Smooth muscle cell (in vitro differentiated cells): ENCODE measurements around the gene STARD13. TPM values are rescaled to one million over a fixed set of nuclear protein-coding genes. Genes with fewer than 3 reads are reported as not detected.

Experiments
- DNase-seq: peaks from one replicate; lab custom pipeline; 2025; ENCODE audit not compliant: unreplicated experiment; lab: John Stamatoyannopoulos, UW
- H2AFZ ChIP-seq: fragments of 200-600 bp; sonication (generic); 2 replicates; pipeline ENCODE4 v1.6.0; 2016; ENCODE audit warnings: antibody characterized with exemption, low read depth, mild to moderate bottlenecking
- H3F3A ChIP-seq: fragments of 200-600 bp; sonication (generic); 2 replicates; pipeline ENCODE4 v1.6.0; 2017; ENCODE audit warnings: antibody characterized with exemption, low read depth
- H3K27ac ChIP-seq: fragments of 200-600 bp; sonication (generic); 2 replicates; pipeline ENCODE4 v1.5.1; 2016; ENCODE audit warnings: low read depth, mild to moderate bottlenecking
- H3K27me3 ChIP-seq: fragments of 200-600 bp; sonication (generic); 2 replicates; pipeline ENCODE4 v1.6.1; 2016; ENCODE audit warnings: low read depth, mild to moderate bottlenecking
- H3K36me3 ChIP-seq: fragments of 200-600 bp; sonication (generic); 2 replicates; pipeline ENCODE4 v1.5.1; 2016; ENCODE audit warnings: low read depth
- H3K4me1 ChIP-seq: fragments of 200-600 bp; sonication (generic); 2 replicates; pipeline ENCODE4 v1.5.1; 2016; ENCODE audit warnings: low read depth
- H3K4me2 ChIP-seq: fragments of 200-600 bp; sonication (generic); 2 replicates; pipeline ENCODE4 v1.6.0; 2016; ENCODE audit warnings: mild to moderate bottlenecking
- H3K4me3 ChIP-seq: fragments of 200-600 bp; sonication (generic); 2 replicates; pipeline ENCODE4 v1.5.1; 2016; ENCODE audit warnings: mild to moderate bottlenecking
- H3K79me2 ChIP-seq: fragments of 200-600 bp; sonication (generic); 2 replicates; pipeline ENCODE4 v1.6.0; 2016; ENCODE audit warnings: low read depth, mild to moderate bottlenecking
- H3K9ac ChIP-seq: fragments of 200-600 bp; sonication (generic); 2 replicates; pipeline ENCODE4 v1.6.0; 2016; ENCODE audit warnings: low read depth
- H3K9me3 ChIP-seq: fragments of 200-600 bp; sonication (generic); replicated peaks from 2 replicates; pipeline ENCODE4 v1.5.1; 2016; ENCODE audit warnings: low read depth
- H4K20me1 ChIP-seq: fragments of 200-600 bp; sonication (generic); 2 replicates; pipeline ENCODE4 v1.6.0; 2016; ENCODE audit warnings: low read depth
- WGBS: methylation state at CpG from one replicate; pipeline ENCODE4 v1.1.7; 2016; ENCODE audit warnings: low lambda C conversion rate; 5-methylcytosine and 5-hydroxymethylcytosine counted together
- polyA plus RNA-seq: library from polyadenylated mRNA; unstranded; fragments of >200 nt; fragmentation: Nextera tagmentation; extraction: Ambion mirVana; gene quantifications from 2 replicates; pipeline ENCODE4 v1.2.1, GENCODE V29; 2016
- total RNA-seq: library from RNA; depleted of rRNA; stranded (reverse); fragments of >200 nt; gene quantifications from 2 replicates; pipeline ENCODE4 v1.2.3, GENCODE V29; 2014
- TF ChIP-seq, protein P1 (sequence below): fragments of 200-600 bp; sonication (generic); IDR thresholded peaks from 2 replicates; pipeline ENCODE4 v1.5.1; 2017; ENCODE audit warnings: borderline replicate concordance, mild to moderate bottlenecking, antibody characterized with exemption; ENCODE audit not compliant: insufficient read depth, poor library complexity, severe bottlenecking

The STARD13 gene
- total and polyA plus RNA-seq, 2 experiments from 2014 or later, result 12.4 to 18.8 TPM

- Histone ChIP-seq H3K36me3 (no peaks in the 10 kb centered on the region), H3K9ac (no peak overlapping the region), H3K4me2 (no peak overlapping the region), H3K79me2 (peaks cover 70% of the 10 kb centered on the region), H4K20me1 (no peaks in the 10 kb centered on the region), H3K4me3 (no peak overlapping the region), H3F3A (peaks cover 9% of the 10 kb centered on the region), H3K27me3 (no peaks in the 10 kb centered on the region), H3K4me1 (peaks cover 11% of the 10 kb centered on the region), H3K27ac (peak overlapping the region; percentile 99), H2AFZ (no peak overlapping the region), H3K9me3 (no peaks in the 10 kb centered on the region)
- TF ChIP-seq, protein P1, sequence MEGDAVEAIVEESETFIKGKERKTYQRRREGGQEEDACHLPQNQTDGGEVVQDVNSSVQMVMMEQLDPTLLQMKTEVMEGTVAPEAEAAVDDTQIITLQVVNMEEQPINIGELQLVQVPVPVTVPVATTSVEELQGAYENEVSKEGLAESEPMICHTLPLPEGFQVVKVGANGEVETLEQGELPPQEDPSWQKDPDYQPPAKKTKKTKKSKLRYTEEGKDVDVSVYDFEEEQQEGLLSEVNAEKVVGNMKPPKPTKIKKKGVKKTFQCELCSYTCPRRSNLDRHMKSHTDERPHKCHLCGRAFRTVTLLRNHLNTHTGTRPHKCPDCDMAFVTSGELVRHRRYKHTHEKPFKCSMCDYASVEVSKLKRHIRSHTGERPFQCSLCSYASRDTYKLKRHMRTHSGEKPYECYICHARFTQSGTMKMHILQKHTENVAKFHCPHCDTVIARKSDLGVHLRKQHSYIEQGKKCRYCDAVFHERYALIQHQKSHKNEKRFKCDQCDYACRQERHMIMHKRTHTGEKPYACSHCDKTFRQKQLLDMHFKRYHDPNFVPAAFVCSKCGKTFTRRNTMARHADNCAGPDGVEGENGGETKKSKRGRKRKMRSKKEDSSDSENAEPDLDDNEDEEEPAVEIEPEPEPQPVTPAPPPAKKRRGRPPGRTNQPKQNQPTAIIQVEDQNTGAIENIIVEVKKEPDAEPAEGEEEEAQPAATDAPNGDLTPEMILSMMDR, result no peak
- 96% methylated on average over 4 of the region's 4 CpGs for WGBS
- DNase-seq, result no peak
Observed at GRCh38 chr13:33277037-33277740, 8.4 kb downstream of the STARD13 start.

- Histone ChIP-seq H3K4me2 (no peak overlapping the region), H3K27me3 (no peaks in the 10 kb centered on the region), H2AFZ (no peak overlapping the region), H3F3A (peaks cover 9% of the 10 kb centered on the region), H3K4me3 (no peak overlapping the region), H4K20me1 (no peaks in the 10 kb centered on the region), H3K36me3 (no peaks in the 10 kb centered on the region), H3K9ac (no peak overlapping the region), H3K27ac (peak overlapping the region; percentile 99), H3K9me3 (no peaks in the 10 kb centered on the region), H3K4me1 (peaks cover 16% of the 10 kb centered on the region), H3K79me2 (peaks cover 70% of the 10 kb centered on the region)
- 77% methylated on average over 3 of the region's 3 CpGs for WGBS
- no peak for DNase-seq
- TF ChIP-seq, protein P1, result no peak
Observed at GRCh38 chr13:33276570-33276969, 9.0 kb downstream of the STARD13 start.

DNA sequence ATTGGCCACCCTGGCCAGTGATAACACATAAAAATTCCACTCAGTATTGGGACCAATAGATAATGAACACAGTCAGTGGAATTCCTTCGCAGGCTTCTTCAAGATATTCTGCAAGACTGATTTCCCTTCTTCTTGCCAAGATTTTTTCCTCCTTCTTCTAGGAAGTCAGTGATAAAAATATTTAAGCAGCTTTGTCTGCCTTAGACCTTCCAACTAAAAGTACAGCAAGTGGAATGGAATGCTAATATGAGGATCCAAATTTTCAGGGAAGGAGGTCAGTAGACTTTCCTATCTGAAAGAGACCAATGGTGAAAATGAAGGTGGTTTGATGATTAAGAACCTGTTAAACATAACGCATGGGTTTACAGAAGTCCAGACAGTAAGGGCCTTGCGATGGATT lies 9.6 kb downstream of the STARD13 start:
- WGBS, result 86% methylated on average over 3 of the region's 3 CpGs
- TF ChIP-seq, protein P1, result no peak

DNA sequence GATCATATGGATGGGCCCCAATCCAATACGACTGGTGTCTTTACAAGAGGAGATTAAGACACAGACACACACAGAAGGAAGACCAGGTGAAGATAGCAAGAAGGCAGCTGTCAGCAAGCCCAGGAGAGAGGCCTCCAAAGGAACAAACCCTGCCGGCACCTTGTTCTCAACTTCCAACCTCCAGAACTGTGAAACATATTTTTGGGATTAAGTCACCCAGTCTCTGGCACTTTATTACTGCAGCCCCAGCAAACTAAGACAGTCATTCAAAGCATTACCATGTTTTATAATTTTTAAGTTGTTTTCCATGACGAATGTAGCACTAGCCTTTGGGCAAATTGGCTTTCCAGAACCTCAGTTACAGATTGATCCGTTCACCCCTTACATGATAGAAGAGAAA lies 11.3 kb downstream of the STARD13 start:
- peak overlapping the region; percentile 57 for H3K27ac ChIP-seq
- H3F3A ChIP-seq, result no peaks in the 10 kb centered on the region
- peaks cover 91% of the 10 kb centered on the region for H3K79me2 ChIP-seq
- 47% methylated on average over 4 of the region's 4 CpGs for WGBS
- no peak for DNase-seq
- peaks cover 8% of the 10 kb centered on the region for H3K4me1 ChIP-seq
- H3K36me3 ChIP-seq, result no peaks in the 10 kb centered on the region
- H3K27me3 ChIP-seq, result no peaks in the 10 kb centered on the region
- H3K4me3 ChIP-seq, result no peak overlapping the region
- H3K9ac ChIP-seq, result no peak overlapping the region
- H4K20me1 ChIP-seq, result no peaks in the 10 kb centered on the region
- H3K9me3 ChIP-seq, result no peaks in the 10 kb centered on the region
- no peak overlapping the region for H2AFZ ChIP-seq
- peak overlapping the region; percentile 25 for H3K4me2 ChIP-seq
- TF ChIP-seq, protein P1, result no peak

More for the DNA sequence above, 9.6 kb downstream of the STARD13 start:
- H3K4me2 ChIP-seq, result no peak overlapping the region
- peaks cover 7% of the 10 kb centered on the region for H3F3A ChIP-seq
- DNase-seq, result no peak
- no peaks in the 10 kb centered on the region for H3K27me3 ChIP-seq
- H3K4me1 ChIP-seq, result peaks cover 16% of the 10 kb centered on the region
- no peak overlapping the region for H2AFZ ChIP-seq
- no peak overlapping the region for H3K27ac ChIP-seq
- no peak overlapping the region for H3K9ac ChIP-seq
- H3K9me3 ChIP-seq, result no peaks in the 10 kb centered on the region
- no peaks in the 10 kb centered on the region for H4K20me1 ChIP-seq
- H3K36me3 ChIP-seq, result no peaks in the 10 kb centered on the region
- peaks cover 75% of the 10 kb centered on the region for H3K79me2 ChIP-seq
- no peak overlapping the region for H3K4me3 ChIP-seq
